Endodermal cell (in vitro differentiated cells): ENCODE measurements around the gene DUS1L. TPM values are rescaled to one million over a fixed set of nuclear protein-coding genes. Genes with fewer than 3 reads are reported as not detected.

Source experiments
- DNase-seq: peaks from one replicate; pipeline ENCODE4 v3.0.0-alpha.2; 2017
- H3K27ac ChIP-seq: 2 replicates; pipeline ENCODE4 v1.5.1; 2013; ENCODE audit warnings: mild to moderate bottlenecking, low read depth, low read length, moderate library complexity
- H3K27me3 ChIP-seq: 2 replicates; pipeline ENCODE4 v1.6.1; 2013; ENCODE audit warnings: mild to moderate bottlenecking, low read length, moderate library complexity; ENCODE audit not compliant: insufficient read depth, control insufficient read depth, poor library complexity, severe bottlenecking
- H3K36me3 ChIP-seq: 2 replicates; pipeline ENCODE4 v1.7.0; 2013; ENCODE audit warnings: mild to moderate bottlenecking, low read length, moderate library complexity; ENCODE audit not compliant: control insufficient read depth, insufficient read depth
- H3K4me1 ChIP-seq: one replicate; pipeline ENCODE4 v1.7.0; 2013; ENCODE audit warnings: low read length; ENCODE audit not compliant: control insufficient read depth, insufficient read depth
- H3K4me3 ChIP-seq: 2 replicates; pipeline ENCODE4 v1.5.1; 2013; ENCODE audit warnings: mild to moderate bottlenecking, low read length, moderate library complexity
- H3K9ac ChIP-seq: 2 replicates; pipeline ENCODE4 v1.6.1; 2013; ENCODE audit warnings: mild to moderate bottlenecking, low read length, moderate library complexity; ENCODE audit not compliant: poor library complexity, severe bottlenecking; ENCODE audit errors: extremely low read depth
- H3K9me3 ChIP-seq: 2 replicates; pipeline ENCODE4 v1.6.1; 2013; ENCODE audit warnings: mild to moderate bottlenecking, low read length, moderate library complexity; ENCODE audit not compliant: control insufficient read depth
- H3K27ac Mint-ChIP-seq: 2 replicates; pipeline ENCODE4 v1.8.0; 2020; ENCODE audit warnings: mixed read lengths
- H3K27me3 Mint-ChIP-seq: 2 replicates; pipeline ENCODE4 v1.8.0; 2021; ENCODE audit warnings: mild to moderate bottlenecking, mixed read lengths; ENCODE audit not compliant: insufficient read depth
- H3K36me3 Mint-ChIP-seq: 2 replicates; pipeline ENCODE4 v1.8.0; 2020; ENCODE audit warnings: low read depth, mixed read lengths
- H3K4me1 Mint-ChIP-seq: 2 replicates; pipeline ENCODE4 v1.8.0; 2020; ENCODE audit warnings: mixed read lengths
- H3K4me3 Mint-ChIP-seq: 2 replicates; pipeline ENCODE4 v1.8.0; 2020; ENCODE audit warnings: mild to moderate bottlenecking, moderate library complexity, mixed read lengths
- H3K9me3 Mint-ChIP-seq: 2 replicates; pipeline ENCODE4 v1.8.0; 2020; ENCODE audit warnings: mild to moderate bottlenecking, mixed read lengths
- CTCF ChIP-seq: fragments of 200-600 bp; sonication (generic); conservative IDR thresholded peaks from 2 replicates; pipeline ENCODE4 v1.5.0; 2021; ENCODE audit warnings: antibody characterized with exemption, mild to moderate bottlenecking
- WGBS, 2 experiments: methylation state at CpG; one replicate each; pipeline versions ENCODE4 v1.1.5 to v1.1.7; 2013; ENCODE audit warnings: missing lambda C conversion rate in 2 of 2, mixed read lengths in 1 of 2; ENCODE audit not compliant: insufficient coverage in 1 of 2, insufficient read length in 1 of 2; 5-methylcytosine and 5-hydroxymethylcytosine counted together
- total RNA-seq, 2 donors: library from RNA; stranded (reverse); fragmentation: NEBNext Ultra II Directional in 1 of 2; extraction: Animal tissue kit (Norgen Biotek cat#: 25700) in 1 of 2; gene quantifications; 2 replicates in 1 of 2; 3 replicates in 1 of 2; pipeline ENCODE4 v1.2.1, GENCODE V29; 2021

DUS1L gene
- total RNA-seq, 2 donors from 2014 or later, result 85.3 to 108 TPM

GRCh38 chr17:82020572-82021106 lies 45.0 kb downstream of the DUS1L start:
- Mint-ChIP-seq H3K4me1 (peaks cover 10% of the 10 kb centered on the region), H3K27me3 (no peaks in the 10 kb centered on the region), H3K9me3 (no peaks in the 10 kb centered on the region), H3K27ac (no peak overlapping the region), H3K36me3 (peaks cover 11% of the 10 kb centered on the region), H3K4me3 (no peak overlapping the region)
- no peak for TF ChIP-seq CTCF
- DNase-seq, result no peak
- Histone ChIP-seq H3K36me3 (peaks cover 7% of the 10 kb centered on the region), H3K9ac (no peak overlapping the region), H3K27ac (no peak overlapping the region), H3K4me3 (no peak overlapping the region), H3K9me3 (no peaks in the 10 kb centered on the region), H3K4me1 (peaks cover 4% of the 10 kb centered on the region), H3K27me3 (no peaks in the 10 kb centered on the region)
- 93 to 100% methylated on average over 8 to 14 of the region's 14 CpGs for WGBS, 2 experiments

DNA sequence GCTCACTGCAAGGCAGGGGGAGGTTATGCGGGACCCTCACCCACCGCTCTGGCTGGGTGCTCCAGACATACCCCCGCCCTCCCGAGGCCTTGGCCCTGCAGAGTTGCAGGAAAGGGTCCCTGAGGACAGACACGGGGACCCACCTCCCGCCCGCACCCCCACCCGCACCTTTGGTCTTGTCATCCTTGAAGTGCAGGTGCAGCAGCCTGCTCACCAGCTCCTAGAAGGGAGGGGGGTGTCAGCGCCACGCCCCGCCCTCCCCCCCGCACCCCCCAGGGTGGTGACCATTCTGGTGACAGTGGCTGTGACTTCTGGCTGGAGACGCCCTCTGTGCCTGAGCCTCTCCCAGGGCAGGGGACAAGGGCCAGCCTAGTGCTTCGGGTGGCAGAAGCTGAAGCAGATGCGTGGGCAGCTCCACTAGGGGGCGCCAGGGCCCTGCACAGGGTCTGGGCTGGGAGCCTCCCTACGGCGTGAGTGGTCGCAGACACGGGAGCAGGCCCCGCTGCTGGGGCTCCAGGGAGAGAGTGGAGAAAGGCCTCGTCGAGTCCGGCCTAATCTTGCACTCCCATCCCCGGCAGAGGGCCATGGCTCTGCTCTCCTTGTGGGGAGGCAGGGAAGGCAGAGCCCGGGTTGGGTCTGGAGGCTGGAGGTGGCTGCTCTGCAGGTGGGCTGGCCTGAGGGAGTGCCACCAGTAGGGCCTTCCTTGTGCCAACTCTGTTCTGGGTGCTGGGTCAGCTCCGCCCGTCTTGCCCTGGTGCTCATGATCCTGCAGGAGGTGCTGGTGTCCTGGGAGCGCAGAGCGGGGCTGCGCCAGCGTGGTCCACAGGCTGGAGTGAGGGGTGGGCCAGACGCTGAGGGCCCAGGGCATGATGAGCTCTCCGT lies 45.7 kb downstream of the DUS1L start:
- Histone ChIP-seq H3K4me1 (peaks cover 4% of the 10 kb centered on the region), H3K36me3 (peaks cover 7% of the 10 kb centered on the region), H3K27ac (no peak overlapping the region), H3K9me3 (no peaks in the 10 kb centered on the region), H3K9ac (no peak overlapping the region), H3K27me3 (no peaks in the 10 kb centered on the region), H3K4me3 (no peak overlapping the region)
- H3K4me3 Mint-ChIP-seq, result no peak overlapping the region
- DNase-seq, result peak; percentile 97
- H3K27me3 Mint-ChIP-seq, result no peaks in the 10 kb centered on the region
- TF ChIP-seq CTCF, result peak; percentile 93
- no peak overlapping the region for H3K27ac Mint-ChIP-seq
- H3K4me1 Mint-ChIP-seq, result peaks cover 10% of the 10 kb centered on the region
- 68 to 71% methylated on average over 12 to 34 of the region's 34 CpGs for WGBS, 2 experiments
- H3K36me3 Mint-ChIP-seq, result peaks cover 8% of the 10 kb centered on the region
- H3K9me3 Mint-ChIP-seq, result no peaks in the 10 kb centered on the region

DNA sequence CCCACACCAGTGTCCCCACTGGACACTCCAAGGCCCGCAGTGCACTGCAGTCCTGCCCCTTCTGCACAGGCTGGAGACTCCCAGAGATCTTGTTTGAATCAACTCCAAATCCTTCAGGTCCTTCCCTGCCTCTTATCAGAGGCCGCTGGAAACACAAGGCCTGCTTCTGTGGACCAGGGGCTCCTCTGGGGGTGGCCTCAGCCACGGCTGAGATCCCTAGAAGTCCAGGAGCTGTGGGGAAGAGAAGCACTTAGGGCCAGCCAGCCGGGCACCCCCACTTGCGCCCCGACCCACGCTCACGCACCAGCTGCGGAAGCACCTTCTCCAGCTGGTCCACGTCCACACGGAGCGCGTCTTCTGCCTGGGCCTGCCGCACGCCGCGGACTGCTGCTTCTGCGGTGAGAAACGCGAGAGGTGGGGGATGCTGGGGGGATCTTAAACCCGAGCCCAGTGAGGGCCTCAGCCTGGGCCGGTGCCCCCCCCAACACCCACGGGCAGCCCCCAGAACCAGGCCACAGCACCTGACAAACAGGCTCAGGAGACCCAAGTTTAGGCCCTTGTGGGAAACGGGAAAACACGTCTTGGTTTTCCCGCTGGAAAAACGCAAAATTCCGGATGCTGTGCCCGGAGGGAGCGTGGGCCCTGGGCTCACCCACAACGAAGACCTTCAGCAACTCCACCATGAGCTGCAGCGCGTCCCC lies 46.5 kb downstream of the DUS1L start:
- Mint-ChIP-seq H3K27ac (no peak overlapping the region), H3K4me3 (no peak overlapping the region)
- peaks cover 1% of the 10 kb centered on the region for H3K4me1 ChIP-seq

More for the DNA sequence above, 46.5 kb downstream of the DUS1L start:
- Mint-ChIP-seq H3K9me3 (no peaks in the 10 kb centered on the region), H3K36me3 (peaks cover 8% of the 10 kb centered on the region), H3K4me1 (peaks cover 8% of the 10 kb centered on the region), H3K27me3 (no peaks in the 10 kb centered on the region)
- TF ChIP-seq CTCF, result no peak
- DNase-seq, result no peak
- Histone ChIP-seq H3K4me3 (no peak overlapping the region), H3K9me3 (no peaks in the 10 kb centered on the region), H3K9ac (no peak overlapping the region), H3K27ac (peak overlapping the region; percentile 47), H3K36me3 (peaks cover 7% of the 10 kb centered on the region), H3K27me3 (no peaks in the 10 kb centered on the region)
- 95 to 97% methylated on average over 16 to 33 of the region's 33 CpGs for WGBS, 2 experiments
